ENCODE measurements around the gene PRPF19.

PRPF19 gene

GRCh38 chr11:60900673-60901404 lies 5.5 kb downstream of the PRPF19 start:
- no peak for DNase-seq

GRCh38 chr11:60899977-60900376 lies 6.4 kb downstream of the PRPF19 start:
- DNase-seq, result no peak

- peak; percentile 43 for DNase-seq
Observed at GRCh38 chr11:60899046-60899936, 7.1 kb downstream of the PRPF19 start.

GRCh38 chr11:60897496-60897895 lies 8.9 kb downstream of the PRPF19 start:
- DNase-seq, result no peak

- no peak for DNase-seq
Observed at GRCh38 chr11:60895687-60896086, 10.7 kb downstream of the PRPF19 start.

- DNase-seq, result no peak
Observed at GRCh38 chr11:60891103-60891741, 15.2 kb downstream of the PRPF19 start.

- no peak for DNase-seq
Observed at GRCh38 chr11:60890696-60891095, 15.7 kb downstream of the PRPF19 start.

GRCh38 chr11:60889869-60890311 lies 16.5 kb downstream of the PRPF19 start:
- DNase-seq, result no peak

- peak; percentile 31 for DNase-seq
Observed at GRCh38 chr11:60887556-60887955, 18.8 kb downstream of the PRPF19 start.

- DNase-seq, result no peak
Observed at GRCh38 chr11:60880643-60881282, 25.6 kb downstream of the PRPF19 start.

- DNase-seq, result no peak
Observed at GRCh38 chr11:60879971-60880588, 26.3 kb downstream of the PRPF19 start.

- no peak for DNase-seq
Observed at GRCh38 chr11:60879104-60879503, 27.3 kb downstream of the PRPF19 start.

- no peak for DNase-seq
Observed at GRCh38 chr11:60878245-60879101, 27.9 kb downstream of the PRPF19 start.

GRCh38 chr11:60876168-60876485 lies 30.3 kb downstream of the PRPF19 start:
- no peak for DNase-seq

GRCh38 chr11:60875366-60876167 lies 30.8 kb downstream of the PRPF19 start:
- no peak for DNase-seq

- no peak for DNase-seq
Observed at GRCh38 chr11:60874421-60875365, 31.7 kb downstream of the PRPF19 start.

GRCh38 chr11:60873533-60873932 lies 32.9 kb downstream of the PRPF19 start:
- no peak for DNase-seq

- DNase-seq, result peak; percentile 52
Observed at GRCh38 chr11:60872961-60873524, 33.3 kb downstream of the PRPF19 start.
